GM23248 (cell line): ENCODE results near the gene KLHL12. TPM values are rescaled to one million over a fixed set of nuclear protein-coding genes. Genes with fewer than 3 reads are reported as not detected.

Experiments
- DNase-seq: peaks from one replicate; pipeline ENCODE4 v3.0.0-alpha.2; 2015
- H2AFZ ChIP-seq: fragments of 200-600 bp; sonication (generic); 2 replicates; pipeline ENCODE4 v1.6.1; 2016; ENCODE audit warnings: antibody characterized with exemption
- H3F3A ChIP-seq: fragments of 200-600 bp; sonication (generic); 2 replicates; pipeline ENCODE4 v1.6.1; 2016; ENCODE audit warnings: mild to moderate bottlenecking, antibody characterized with exemption, mixed run types; ENCODE audit not compliant: insufficient read depth
- H3K27ac ChIP-seq: fragments of 200-600 bp; sonication (generic); 2 replicates; pipeline ENCODE4 v1.5.1; 2016; ENCODE audit warnings: mild to moderate bottlenecking
- H3K27me3 ChIP-seq: fragments of 200-600 bp; sonication (generic); replicated peaks from 2 replicates; pipeline ENCODE4 v1.6.1; 2016; ENCODE audit warnings: mild to moderate bottlenecking; ENCODE audit not compliant: insufficient read depth
- H3K36me3 ChIP-seq: fragments of 200-600 bp; sonication (generic); 2 replicates; pipeline ENCODE4 v1.6.1; 2016; ENCODE audit warnings: low read depth, mild to moderate bottlenecking
- H3K4me1 ChIP-seq: fragments of 200-600 bp; sonication (generic); 2 replicates; pipeline ENCODE4 v1.6.1; 2016; ENCODE audit warnings: mild to moderate bottlenecking; ENCODE audit not compliant: insufficient read depth
- H3K4me2 ChIP-seq: fragments of 200-600 bp; sonication (generic); one replicate; pipeline ENCODE4 v1.6.1; 2016; ENCODE audit warnings: mild to moderate bottlenecking; ENCODE audit not compliant: unreplicated experiment
- H3K4me3 ChIP-seq: fragments of 200-600 bp; sonication (generic); 2 replicates; pipeline ENCODE4 v1.5.1; 2016; ENCODE audit warnings: mild to moderate bottlenecking
- H3K79me2 ChIP-seq: fragments of 200-600 bp; sonication (generic); 2 replicates; pipeline ENCODE4 v1.6.1; 2016; ENCODE audit warnings: mild to moderate bottlenecking; ENCODE audit not compliant: insufficient read depth
- H3K9ac ChIP-seq: fragments of 200-600 bp; sonication (generic); 2 replicates; pipeline ENCODE4 v1.6.1; 2016; ENCODE audit warnings: mild to moderate bottlenecking
- H3K9me2 ChIP-seq: fragments of 200-600 bp; sonication (generic); 2 replicates; pipeline ENCODE4 v1.6.1; 2016; ENCODE audit warnings: mixed run types, mild to moderate bottlenecking, moderate library complexity; ENCODE audit not compliant: insufficient read depth
- H3K9me3 ChIP-seq: fragments of 200-600 bp; sonication (generic); one replicate; pipeline ENCODE4 v1.6.1; 2017; ENCODE audit warnings: low read depth
- H4K20me1 ChIP-seq: fragments of 200-600 bp; sonication (generic); 2 replicates; pipeline ENCODE4 v1.6.0; 2016; ENCODE audit not compliant: insufficient read depth
- EZH2 ChIP-seq: fragments of 200-600 bp; sonication (generic); IDR thresholded peaks from 2 replicates; pipeline ENCODE4 v1.6.1; 2018; ENCODE audit warnings: antibody characterized with exemption, mild to moderate bottlenecking; ENCODE audit not compliant: insufficient read depth, poor library complexity, severe bottlenecking
- EZH2phosphoT487 ChIP-seq: fragments of 200-600 bp; sonication (generic); IDR thresholded peaks from 2 replicates; pipeline ENCODE4 v1.6.1; 2018; ENCODE audit warnings: antibody characterized with exemption, moderate library complexity, mild to moderate bottlenecking, low read depth; ENCODE audit not compliant: insufficient read depth
- WGBS, 2 experiments: methylation state at CpG; one replicate each; pipeline ENCODE4 v1.1.6; 2015 to 2017; ENCODE audit warnings: low lambda C conversion rate in 2 of 2, low coverage in 1 of 2; ENCODE audit errors: missing lambda C conversion rate in 2 of 2; 5-methylcytosine and 5-hydroxymethylcytosine counted together
- in situ Hi-C: fragments of 300-500 bp; cut with MboI; formaldehyde crosslinking; loops from 2 replicates; pipeline ENCODE4 v1.15.0; 2020
- polyA plus RNA-seq: library from polyadenylated mRNA; unstranded; fragments of >200 nt; fragmentation: Nextera tagmentation; extraction: Ambion mirVana; gene quantifications from 2 replicates; pipeline ENCODE4 v1.2.1, GENCODE V29; 2016
- total RNA-seq: library from RNA; depleted of rRNA; stranded (reverse); fragments of >200 nt; shearing (Covaris generic); gene quantifications from 2 replicates; pipeline ENCODE4 v1.2.3, GENCODE V29; 2014

Gene KLHL12
- total and polyA plus RNA-seq, 2 experiments from 2014 or later = 20.8 to 22.0 TPM

GRCh38 chr1:202858331-202858730 lies 68.7 kb downstream of the KLHL12 start:
- Histone ChIP-seq H3K79me2 (no peaks in the 10 kb centered on the region), H3F3A (no peaks in the 10 kb centered on the region), H3K27ac (no peak overlapping the region), H4K20me1 (no peaks in the 10 kb centered on the region), H3K9me2 (no peaks in the 10 kb centered on the region), H3K4me1 (no peaks in the 10 kb centered on the region), H3K4me3 (no peak overlapping the region), H3K36me3 (no peaks in the 10 kb centered on the region), H3K9me3 (no peaks in the 10 kb centered on the region), H3K27me3 (no peaks in the 10 kb centered on the region), H3K9ac (no peak overlapping the region), H3K4me2 (no peak overlapping the region), H2AFZ (peak overlapping the region; percentile 17; the same call in 1 of the 2 replicates)
- in situ Hi-C loops = no loop called here
- peak; percentile 74 for DNase-seq
- TF ChIP-seq EZH2 (no peak), EZH2phosphoT487 (no peak)
- 19 to 34% methylated on average over 6 of the region's 6 CpGs for WGBS, 2 experiments

GRCh38 chr1:202857136-202857610 lies 69.9 kb downstream of the KLHL12 start:
- Histone ChIP-seq H3K79me2 (no peaks in the 10 kb centered on the region), H3K27ac (no peak overlapping the region), H3F3A (no peaks in the 10 kb centered on the region), H3K36me3 (no peaks in the 10 kb centered on the region), H3K4me1 (no peaks in the 10 kb centered on the region), H3K9me3 (no peaks in the 10 kb centered on the region), H2AFZ (no peak overlapping the region), H3K27me3 (no peaks in the 10 kb centered on the region), H3K4me2 (no peak overlapping the region), H4K20me1 (no peaks in the 10 kb centered on the region), H3K9me2 (no peaks in the 10 kb centered on the region), H3K4me3 (no peak overlapping the region), H3K9ac (no peak overlapping the region)
- in situ Hi-C loops = no loop called here
- DNase-seq = no peak
- TF ChIP-seq EZH2 (no peak), EZH2phosphoT487 (no peak)
- WGBS, 2 experiments = 65 to 72% methylated on average over 4 of the region's 4 CpGs

- Histone ChIP-seq H3K9me3 (no peaks in the 10 kb centered on the region), H3F3A (no peaks in the 10 kb centered on the region), H3K27ac (no peak overlapping the region), H2AFZ (no peak overlapping the region), H3K9me2 (no peaks in the 10 kb centered on the region), H3K36me3 (no peaks in the 10 kb centered on the region), H4K20me1 (no peaks in the 10 kb centered on the region), H3K4me1 (no peaks in the 10 kb centered on the region), H3K27me3 (no peaks in the 10 kb centered on the region), H3K4me3 (no peak overlapping the region), H3K79me2 (no peaks in the 10 kb centered on the region), H3K4me2 (no peak overlapping the region), H3K9ac (no peak overlapping the region)
- no peak for TF ChIP-seq EZH2
- no peak for TF ChIP-seq EZH2phosphoT487
- no peak for DNase-seq
- in situ Hi-C loops = no loop called here
- WGBS, 2 experiments = 57% methylated on average over 2 of the region's 2 CpGs
Measured at GRCh38 chr1:202856014-202856413, 71.0 kb downstream of the KLHL12 start.

- H4K20me1 ChIP-seq = no peaks in the 10 kb centered on the region
- no peaks in the 10 kb centered on the region for H3K79me2 ChIP-seq
- no peak overlapping the region for H2AFZ ChIP-seq
- no peak for DNase-seq
- WGBS, 2 experiments = 82 to 86% methylated on average over 8 of the region's 8 CpGs
- no peak overlapping the region for H3K9ac ChIP-seq
- H3K4me3 ChIP-seq = no peak overlapping the region
- H3K27me3 ChIP-seq = no peaks in the 10 kb centered on the region
- H3K4me2 ChIP-seq = no peak overlapping the region
- H3K4me1 ChIP-seq = no peaks in the 10 kb centered on the region
- TF ChIP-seq EZH2phosphoT487 (no peak), EZH2 (no peak)
- no peaks in the 10 kb centered on the region for H3K9me3 ChIP-seq
- H3K9me2 ChIP-seq = no peaks in the 10 kb centered on the region
- H3K36me3 ChIP-seq = no peaks in the 10 kb centered on the region
- H3F3A ChIP-seq = no peaks in the 10 kb centered on the region
- in situ Hi-C loops = no loop called here
- no peak overlapping the region for H3K27ac ChIP-seq
Measured at GRCh38 chr1:202854787-202855186, 72.2 kb downstream of the KLHL12 start.
